NCI-H82 (cell line): ENCODE measurements around the gene CLCN7.

Experiments
- DNase-seq: peaks from one replicate; lab custom pipeline; 2025; lab: John Stamatoyannopoulos, UW

Gene CLCN7

DNA sequence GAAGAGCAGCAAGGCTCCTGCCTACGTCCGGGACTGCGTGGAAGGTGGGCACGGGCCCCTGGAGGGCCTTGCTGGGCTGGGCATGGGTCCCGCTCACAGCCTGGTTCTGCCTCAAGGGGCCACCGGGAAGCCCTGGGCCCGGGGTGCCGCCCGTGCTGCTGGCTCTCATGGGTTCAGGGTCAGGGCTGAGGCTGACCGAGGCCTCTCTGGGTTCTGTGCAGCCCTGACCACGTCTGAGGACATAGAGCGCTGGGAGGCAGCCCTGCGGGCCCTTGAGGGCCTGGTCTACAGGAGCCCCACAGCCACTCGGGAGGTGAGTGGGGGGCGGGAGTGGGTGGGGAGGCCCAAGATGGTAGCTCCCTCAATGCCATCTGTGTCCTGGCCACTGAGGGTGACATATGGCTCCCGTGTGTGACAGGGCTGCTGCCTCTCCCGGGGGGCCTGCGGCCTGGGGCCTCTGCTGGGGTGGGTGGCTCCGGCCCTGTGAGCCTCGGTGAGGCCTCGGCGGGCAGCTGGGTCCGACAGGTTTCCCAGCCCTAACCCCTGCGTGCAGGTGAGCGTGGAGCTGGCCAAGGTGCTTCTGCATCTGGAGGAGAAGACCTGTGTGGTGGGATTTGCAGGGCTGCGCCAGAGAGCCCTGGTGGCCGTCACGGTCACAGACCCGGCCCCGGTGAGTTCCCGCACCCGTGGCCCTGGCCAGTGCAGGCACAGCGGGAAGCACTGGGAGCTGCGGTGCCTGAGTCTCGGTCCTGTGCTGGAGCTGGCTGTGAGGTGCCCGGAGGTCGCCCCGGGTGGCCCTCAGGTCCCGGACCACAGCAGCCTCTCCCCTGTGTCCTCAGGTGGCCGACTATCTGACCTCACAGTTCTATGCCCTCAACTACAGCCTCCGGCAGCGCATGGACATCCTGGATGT, 27.5 kb upstream of the CLCN7 start:
- no peak for DNase-seq

DNA sequence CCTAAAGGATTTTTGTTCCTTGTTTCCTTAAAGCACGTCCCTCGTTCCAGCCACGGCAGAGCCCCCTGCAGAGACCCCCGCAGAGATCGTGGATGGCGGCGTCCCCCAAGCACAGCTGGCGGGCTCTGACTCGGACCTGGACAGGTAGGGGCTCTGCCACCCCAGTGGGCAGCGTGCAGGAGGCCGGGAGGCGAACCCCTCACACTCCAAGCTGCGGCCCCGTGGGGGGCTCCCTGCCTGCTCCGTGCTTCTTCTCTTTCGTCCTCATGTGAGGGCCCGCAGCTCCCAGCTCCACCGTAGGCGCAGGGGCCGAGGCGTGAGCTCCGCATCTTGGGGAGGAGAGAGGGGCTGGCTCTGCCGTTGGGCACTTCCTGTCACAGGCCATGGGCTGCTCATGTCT, 26.8 kb upstream of the CLCN7 start:
- DNase-seq: no peak

DNA sequence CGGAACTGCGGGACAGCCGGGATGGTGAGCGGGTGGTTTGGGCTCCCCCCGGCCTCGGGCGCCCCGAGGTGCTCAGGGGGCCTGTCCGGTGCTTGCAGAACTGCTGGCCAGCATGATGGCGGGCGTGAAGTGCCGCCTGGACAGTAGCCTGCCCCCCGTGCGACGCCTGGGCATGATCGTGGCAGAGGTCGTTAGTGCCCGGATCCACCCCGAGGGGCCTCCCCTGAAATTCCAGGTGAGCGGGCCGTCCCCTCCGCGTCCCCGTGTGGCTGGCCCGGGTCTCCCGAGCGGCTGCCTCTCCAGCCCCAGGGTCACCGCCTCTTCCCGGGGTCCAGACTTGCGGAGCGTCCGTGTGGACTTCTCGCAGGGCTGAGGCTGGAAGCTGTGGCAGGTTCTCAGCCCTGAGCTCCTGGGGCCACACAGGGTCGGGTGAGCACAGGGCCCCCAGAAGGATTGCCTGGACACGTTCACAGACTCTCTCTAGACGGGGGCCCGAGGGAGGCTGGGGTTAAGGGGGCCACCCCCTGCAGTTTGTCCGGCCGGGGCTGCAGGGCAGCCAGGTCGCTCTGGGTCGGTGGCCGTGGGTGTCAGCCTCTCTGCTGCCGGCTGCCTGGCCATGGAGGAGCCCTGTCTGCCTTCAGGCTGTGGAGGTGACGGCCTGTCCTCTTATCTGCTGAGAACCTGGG, 25.8 kb upstream of the CLCN7 start:
- DNase-seq: no peak

DNA sequence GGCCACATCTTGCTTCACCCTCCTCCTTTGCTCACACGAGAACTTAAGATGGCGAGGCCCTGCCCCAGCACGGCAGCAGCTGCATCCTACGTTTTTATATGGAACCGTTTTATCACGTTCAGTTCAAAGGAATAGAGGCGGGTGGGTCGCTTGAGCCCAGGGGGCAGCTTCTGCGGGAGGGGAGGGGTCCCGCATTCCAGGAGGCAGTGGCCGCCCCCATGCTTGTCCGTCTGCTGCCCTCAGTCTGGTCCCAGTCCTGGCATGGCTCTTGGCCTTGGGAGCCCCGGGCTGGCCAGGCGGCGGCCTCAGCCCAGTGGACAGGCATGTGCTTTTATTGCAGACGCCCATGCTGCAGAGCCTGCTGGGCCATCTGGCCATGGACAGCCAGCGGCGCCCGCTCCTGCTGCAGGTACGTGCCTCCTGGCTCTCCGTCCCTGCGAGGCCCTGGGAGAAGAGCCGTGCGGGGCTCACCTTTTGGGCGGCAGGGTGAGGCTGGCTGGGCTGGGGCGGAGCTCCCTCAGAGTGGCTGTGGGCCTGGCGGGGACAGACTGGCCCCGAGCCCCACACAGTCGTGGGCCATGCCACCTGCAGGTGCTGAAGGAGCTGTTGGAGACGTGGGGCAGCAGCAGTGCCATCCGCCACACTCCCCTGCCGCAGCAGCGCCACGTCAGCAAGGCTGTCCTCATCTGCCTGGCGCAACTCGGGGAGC, 25.1 kb upstream of the CLCN7 start:
- DNase-seq: no peak

DNA sequence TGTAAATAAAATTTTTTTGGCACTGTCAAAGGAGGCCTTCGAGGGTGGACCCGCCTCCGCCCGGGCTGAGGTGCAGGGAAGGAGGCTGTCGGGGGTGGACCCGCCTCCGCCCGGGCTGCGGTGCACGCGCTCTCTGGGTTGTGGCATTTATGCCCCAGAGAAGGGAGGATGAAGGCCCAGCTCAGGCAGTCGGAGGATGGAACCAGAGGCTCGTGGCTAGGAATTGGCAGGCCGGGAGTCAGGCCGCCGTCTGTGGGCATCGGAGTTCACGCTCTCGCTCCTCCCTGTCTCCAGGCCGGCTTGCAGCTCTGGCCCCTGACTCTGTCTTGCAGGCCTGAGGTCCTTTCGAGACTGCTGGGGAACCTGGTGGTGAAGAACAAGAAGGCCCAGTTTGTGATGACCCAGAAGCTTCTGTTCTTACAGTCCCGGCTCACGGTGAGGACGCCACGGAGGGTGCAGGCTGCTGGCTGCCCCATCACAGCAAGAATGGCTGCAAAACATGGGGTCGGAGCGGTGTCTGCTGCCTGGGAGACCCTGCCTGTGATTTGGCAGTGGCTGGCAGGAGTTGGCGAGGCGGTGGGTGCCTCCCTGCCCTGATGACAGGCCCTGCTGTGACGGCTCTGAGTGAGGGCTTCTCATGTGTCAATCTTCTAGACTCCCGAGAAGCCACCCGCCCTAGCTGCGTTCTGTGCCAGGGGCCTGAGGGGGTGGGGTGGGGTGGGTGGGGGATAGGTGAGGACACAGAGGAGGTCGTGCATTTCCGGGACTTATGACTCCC, 24.3 kb upstream of the CLCN7 start:
- no peak for DNase-seq

DNA sequence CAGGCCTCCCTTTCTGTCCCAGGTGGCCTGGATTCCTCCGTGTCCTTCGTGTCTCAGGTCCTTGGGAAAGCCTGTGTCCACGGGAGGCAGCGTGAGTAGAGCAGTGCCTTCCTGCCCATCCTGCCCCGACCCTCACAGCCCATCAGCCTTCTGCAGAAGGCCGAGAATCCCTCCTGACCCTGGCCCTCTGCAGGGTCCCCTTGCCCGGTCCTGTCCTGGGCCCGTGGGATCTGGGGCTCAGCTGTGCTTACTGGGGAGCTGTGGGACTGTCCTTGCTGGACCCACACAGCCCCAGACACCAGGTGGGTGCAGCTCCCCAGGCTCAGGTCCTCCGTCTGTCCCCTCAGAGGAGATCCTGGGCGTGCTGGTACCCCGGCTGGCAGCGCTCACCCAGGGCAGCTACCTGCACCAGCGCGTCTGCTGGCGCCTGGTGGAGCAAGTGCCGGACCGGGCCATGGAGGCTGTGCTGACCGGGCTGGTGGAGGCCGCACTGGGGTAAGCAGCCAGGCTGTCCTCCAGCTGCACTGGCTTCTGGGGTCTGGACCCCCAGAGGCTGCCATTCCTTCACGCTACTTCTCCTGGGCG, 22.3 kb upstream of the CLCN7 start:
- no peak for DNase-seq

DNA sequence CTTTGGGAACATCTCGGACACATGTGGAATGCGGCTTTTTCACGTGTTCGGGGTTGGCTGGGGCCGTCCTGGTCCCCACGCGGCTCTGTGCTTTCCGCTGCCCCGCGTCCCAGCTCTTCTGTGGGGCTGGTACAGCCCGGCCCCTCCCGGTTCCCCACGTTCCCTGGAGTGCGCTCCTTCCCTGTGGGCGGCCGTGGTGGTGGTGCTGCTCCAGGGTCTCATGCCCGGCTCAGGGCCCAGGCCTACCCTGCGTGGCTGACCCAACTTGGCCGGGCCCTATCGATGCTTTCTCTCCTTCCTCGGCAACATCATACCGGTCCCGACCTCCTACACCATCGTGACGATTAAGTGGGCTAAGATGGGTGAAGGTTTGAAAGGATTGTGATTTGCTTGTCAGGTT, 21.6 kb upstream of the CLCN7 start:
- DNase-seq: no peak

DNA sequence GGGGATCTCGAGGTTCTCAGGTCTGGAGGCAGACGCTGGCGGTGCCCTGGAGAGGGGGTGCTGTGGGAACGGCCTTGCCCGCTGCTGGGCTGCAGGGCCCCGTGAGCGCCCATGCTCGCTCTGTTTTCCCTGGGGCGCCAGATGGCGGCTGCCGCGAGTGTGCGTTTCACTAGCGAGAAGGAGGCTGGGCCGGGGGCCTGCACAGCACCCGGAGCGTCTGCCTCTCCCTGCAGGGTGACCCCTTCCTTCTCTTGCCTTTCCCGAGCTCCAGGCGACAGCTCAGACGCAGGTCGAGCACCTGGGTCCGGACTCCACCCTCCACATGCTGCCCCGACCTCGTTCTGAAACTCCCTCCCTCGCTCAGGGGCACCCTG, 21.0 kb upstream of the CLCN7 start:
- no peak for DNase-seq

DNA sequence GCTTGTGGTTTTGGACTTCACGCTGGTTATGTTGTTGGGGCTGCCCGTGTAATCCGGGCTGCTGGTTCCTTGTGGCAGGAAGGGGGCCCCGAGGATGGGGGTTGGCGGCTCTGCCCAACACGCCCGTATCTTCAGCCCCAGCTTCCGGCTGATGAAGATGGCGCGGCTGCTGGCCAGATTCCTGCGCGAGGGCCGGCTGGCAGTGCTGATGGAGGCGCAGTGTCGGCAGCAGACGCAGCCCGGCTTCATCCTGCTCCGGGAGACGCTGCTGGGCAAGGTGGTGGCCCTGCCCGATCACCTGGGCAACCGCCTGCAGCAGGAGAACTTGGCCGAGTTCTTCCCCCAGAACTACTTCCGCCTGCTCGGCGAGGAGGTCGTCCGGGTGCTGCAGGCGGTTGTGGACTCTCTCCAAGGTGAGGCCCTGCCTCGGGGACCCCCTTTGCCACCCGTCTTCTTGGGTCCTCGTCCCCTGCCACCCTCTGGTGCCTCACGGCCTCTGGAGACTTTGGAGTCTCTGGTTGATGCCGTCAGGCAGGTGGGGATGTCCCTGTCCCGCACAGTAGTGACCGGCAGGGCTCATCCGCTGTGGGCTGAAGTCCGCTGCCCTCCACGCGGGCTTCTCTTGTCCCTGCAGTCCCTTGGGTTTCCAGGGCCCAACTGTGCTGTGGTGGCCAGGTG, 20.5 kb upstream of the CLCN7 start:
- no peak for DNase-seq

DNA sequence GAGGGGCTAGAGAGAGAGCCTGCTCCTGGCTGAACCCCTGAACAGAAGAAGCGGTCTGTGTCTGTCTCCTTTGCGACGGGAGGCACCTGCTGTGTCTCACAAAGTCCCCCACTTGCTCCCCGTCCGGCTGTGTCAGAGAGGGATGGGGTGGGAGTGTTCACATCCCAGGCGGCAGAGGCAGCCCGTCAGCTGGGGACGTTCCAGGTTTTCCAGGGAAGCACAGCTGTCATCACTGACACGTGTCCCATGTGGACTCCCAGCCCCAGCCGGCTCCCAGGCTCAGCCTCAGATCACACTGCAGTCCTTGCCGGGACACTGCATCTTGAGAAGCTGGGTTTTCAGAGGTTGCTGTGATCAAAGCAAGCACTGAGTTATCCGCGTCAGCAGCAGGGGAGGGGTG, 19.9 kb upstream of the CLCN7 start:
- peak; percentile 16 for DNase-seq

DNA sequence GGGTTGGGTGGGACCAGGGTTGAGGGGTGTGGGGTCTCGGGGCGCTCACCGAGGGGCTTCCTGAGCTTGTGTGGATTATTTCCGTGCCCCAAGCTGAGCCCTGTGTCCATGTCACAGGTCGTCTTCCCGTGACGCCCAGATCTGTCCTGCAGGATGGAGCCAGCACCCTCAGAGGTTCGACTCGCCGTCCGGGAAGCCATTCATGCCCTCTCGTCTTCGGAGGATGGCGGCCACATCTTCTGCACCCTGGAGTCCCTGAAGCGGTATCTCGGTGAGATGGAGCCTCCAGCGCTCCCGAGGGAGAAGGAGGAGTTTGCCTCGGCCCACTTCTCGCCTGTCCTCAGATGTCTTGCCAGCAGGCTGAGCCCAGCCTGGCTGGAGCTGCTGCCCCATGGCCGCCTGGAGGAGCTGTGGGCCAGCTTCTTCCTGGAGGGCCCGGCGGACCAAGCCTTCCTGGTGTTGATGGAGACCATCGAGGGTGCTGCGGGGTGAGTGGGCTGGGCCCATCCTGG, 19.4 kb upstream of the CLCN7 start:
- peak; percentile 48 for DNase-seq

DNA sequence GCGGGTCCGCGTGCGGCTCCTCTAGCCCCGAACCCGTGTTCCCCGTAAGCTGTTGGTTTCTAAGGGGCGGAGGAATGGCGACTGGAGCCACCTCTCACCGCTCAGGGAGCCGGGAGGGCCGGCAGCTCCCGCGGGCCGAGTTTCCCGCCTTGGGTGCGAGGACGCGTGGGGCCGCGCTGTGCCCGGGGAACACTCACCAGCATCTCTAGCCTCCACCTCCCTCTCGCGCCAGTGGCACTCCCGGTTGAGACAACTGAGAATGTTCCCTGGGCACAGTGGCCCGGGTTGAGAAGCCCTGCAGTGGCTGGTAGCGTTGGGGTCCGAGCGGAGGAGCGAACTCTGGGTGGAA, 18.9 kb upstream of the CLCN7 start:
- peak; percentile 46 for DNase-seq

DNA sequence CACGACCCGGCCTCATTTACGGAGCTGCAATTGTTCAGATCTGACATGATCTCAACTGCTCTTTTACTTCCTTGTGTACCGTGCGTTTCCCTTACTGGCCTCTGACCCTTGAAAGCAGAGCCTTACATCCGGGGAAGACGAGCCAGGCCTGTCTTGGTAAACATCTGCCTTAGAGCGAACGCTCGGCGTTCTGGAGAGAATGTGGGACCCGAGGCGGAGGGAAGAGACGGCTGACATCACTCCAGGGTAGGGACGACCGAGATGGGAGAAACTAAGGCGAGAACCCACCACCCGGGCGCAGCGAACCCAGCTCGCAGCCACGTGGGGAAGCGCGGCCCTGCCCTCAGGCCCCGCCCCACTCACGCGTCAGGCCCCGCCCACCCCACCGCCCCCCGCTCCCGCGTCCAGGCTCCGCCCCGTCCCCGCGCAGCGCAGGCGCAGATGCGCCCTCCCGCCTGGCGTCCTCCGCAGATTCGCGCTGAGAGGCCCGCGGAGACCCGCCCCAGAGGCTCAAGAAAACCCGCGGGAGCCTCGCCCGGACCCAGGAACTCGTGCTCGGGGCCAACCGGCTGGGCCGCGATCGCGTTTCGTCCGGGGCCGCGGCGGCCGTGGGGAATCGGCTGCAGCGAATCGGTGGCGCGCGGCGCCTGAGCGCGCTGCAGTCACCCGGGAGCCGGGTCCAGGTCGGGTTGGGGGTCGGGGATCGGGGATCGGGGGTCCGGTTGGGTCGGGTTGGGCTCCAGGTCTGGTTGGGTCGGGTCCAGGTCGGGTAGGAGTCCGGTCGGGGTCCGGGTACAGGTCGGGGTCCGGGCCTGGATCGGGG, 18.3 kb upstream of the CLCN7 start, which contains the start of gene TELO2:
Gene TELO2, plus strand, starts transcription at position 438 of the 823 bp plus-strand sequence. CDS start 922 bp downstream, outside the sequence.
- DNase-seq: peak; percentile 85

DNA sequence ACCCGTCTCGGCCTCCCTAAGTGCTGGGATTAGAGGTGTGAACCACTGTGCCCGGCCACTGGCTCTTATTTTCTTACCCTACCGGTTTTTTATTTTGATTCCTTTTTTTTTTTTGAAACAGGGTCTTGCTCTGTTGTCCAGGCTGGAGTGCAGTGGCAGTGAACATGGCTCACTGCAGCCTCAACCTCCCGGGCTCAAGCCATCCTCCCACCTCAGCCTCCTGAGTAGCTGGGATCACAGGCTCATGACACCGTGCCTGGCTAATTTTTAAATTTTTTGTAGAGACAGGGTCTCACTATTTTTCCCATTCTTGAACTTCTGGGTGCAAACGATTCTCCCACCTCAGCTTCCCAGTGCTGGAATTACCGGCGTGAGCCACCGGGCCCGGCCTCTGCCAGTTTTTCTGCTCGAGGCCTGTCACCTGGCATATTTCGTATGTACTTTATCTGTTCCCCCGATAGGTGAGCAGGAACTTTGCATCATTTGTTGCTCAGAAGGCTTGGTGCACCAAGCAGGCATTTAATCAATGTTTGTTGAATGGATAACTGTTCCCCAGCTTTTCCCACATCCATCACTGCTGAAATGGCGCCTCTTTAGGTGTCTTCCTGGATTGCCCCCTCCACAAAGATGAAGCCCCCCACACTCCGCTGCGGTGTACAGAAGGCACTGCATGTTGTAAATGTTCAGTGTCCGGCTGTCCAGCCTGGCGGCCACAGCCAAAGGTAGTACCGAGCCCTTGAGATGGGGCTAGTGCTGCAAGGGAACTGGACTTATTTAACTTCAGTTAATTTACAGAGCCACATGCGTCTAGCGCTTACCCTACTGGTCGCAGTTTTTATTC, 17.5 kb upstream of the CLCN7 start:
- DNase-seq: no peak

DNA sequence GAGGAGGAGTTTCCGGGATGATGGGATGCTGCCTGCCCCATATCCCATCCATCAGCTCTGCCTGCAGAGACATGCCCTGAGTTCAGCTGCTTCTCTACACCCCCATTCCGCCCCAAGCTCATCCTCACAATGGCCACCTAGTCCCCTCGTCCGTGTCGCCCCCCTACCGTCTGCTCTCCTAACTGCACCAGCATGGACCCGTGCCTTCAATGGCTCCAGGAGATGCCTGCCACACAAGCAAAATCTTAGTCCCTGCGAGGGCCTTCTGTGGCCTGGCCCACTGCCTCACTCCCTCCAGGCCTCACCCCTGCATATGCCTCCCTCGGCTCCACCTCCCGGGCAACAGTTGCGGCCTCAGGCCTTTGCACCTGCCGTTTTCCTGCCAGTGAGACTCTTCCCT, 16.5 kb upstream of the CLCN7 start:
- DNase-seq: peak; percentile 21

DNA sequence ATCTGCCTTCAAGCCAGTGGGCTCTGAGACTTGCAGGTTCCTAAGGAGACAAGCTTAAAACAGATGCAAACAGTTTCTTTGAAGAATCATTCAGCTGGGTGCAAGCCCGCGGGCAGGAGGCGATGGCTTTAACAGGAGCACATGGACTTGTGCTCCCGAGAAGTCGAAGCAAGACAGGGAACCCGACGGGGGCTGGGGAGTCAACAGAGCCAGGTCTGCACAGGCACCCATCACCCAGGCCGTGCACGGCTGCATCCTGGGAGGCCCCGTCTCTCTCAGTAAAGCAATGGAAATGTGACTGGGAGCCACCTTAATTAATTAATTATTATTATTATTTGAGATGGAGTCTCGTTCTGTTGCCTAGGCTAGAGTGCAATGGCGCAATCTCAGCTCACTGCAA, 14.2 kb upstream of the CLCN7 start:
- DNase-seq: no peak

DNA sequence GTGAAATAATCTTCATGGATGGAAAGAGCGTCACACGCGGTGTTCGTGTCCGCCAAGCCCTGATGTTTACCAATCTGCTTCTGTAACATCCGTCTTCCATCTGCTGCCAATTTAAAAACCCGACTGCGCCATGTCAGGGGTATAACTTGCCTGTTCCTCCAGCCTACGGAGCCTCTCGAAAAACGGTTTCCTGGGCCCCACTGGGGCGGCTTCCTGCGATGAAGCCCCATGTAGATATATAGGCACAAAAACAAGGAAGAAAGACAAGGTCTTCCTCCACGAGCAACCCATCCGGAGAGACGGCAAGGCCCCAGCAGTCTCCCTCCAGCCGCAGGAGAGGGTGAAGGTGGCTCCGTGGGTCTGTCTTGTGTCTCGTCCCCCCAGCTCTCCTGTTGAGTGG, 13.8 kb upstream of the CLCN7 start, which contains the start of gene PTX4:
Gene PTX4, minus strand, starts transcription at position 326 of the 400 bp plus-strand sequence. Its CDS starts 35 bp downstream, at position 291.
- DNase-seq: no peak

DNA sequence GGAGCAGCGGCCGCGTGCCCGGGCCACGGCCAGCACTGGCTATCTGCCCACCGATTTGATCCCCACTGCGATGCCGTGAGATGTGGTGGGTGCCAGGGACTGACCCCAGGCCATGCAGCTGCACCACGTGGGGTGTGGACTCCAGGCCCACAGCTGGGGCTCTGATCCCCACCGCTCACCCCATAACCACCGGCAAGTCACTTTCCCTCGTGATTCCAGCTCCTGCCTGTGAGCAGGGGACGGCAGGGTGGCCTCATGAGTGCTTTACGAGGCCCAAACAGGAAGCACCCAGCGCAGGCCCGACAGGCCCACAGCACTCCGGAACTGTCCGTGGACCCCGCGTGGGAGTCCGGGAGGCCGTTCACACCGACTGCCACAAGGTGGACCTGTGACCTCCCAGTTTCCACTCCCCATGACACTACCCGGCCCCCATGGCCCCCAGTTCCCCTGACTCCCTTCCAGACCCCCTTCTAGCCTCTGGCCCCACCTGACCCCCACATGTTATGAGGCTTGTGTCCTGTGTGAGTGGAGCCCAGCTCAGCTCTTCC, 13.3 kb upstream of the CLCN7 start:
- no peak for DNase-seq
